Calu3 (cell line): ENCODE results near the gene KRT78. TPM values are rescaled to one million over a fixed set of nuclear protein-coding genes. Genes with fewer than 3 reads are reported as not detected.

Experiments used
- BruUV-seq: library from RNA; stranded (reverse); fragments of 400-500 nt; replicated peaks from 2 replicates; lab custom pipeline; 2021; lab: Mats Ljungman, UMichigan
- CTCF ChIA-PET: fragments of 300-600 bp; sonication (Branson Sonifier 250); formaldehyde crosslinking; loops from one replicate; lab custom pipeline; 2022; ENCODE audit warnings: antibody characterized with exemption; lab: Charles Lee
- DNase-seq: peaks from one replicate; pipeline ENCODE4 v3.0.0; 2022
- H3K27ac Mint-ChIP-seq: one replicate; pipeline ENCODE4 v1.8.0; 2022; ENCODE audit warnings: mixed read lengths; ENCODE audit not compliant: unreplicated experiment
- H3K27me3 Mint-ChIP-seq: one replicate; pipeline ENCODE4 v1.8.0; 2022; ENCODE audit warnings: mixed read lengths; ENCODE audit not compliant: unreplicated experiment
- H3K36me3 Mint-ChIP-seq: one replicate; pipeline ENCODE4 v1.8.0; 2022; ENCODE audit warnings: mild to moderate bottlenecking, moderate library complexity, mixed read lengths; ENCODE audit not compliant: insufficient read depth, unreplicated experiment
- H3K4me1 Mint-ChIP-seq: one replicate; pipeline ENCODE4 v1.8.0; 2022; ENCODE audit warnings: mild to moderate bottlenecking, low read depth, mixed read lengths; ENCODE audit not compliant: unreplicated experiment
- H3K4me3 Mint-ChIP-seq: one replicate; pipeline ENCODE4 v1.8.0; 2022; ENCODE audit warnings: mild to moderate bottlenecking, low read depth, moderate library complexity, mixed read lengths; ENCODE audit not compliant: unreplicated experiment
- H3K9me3 Mint-ChIP-seq: one replicate; pipeline ENCODE4 v1.8.0; 2022; ENCODE audit warnings: low read depth, mixed read lengths; ENCODE audit not compliant: unreplicated experiment
- CTCF ChIP-seq: fragments of 200-600 bp; IDR thresholded peaks from one replicate; pipeline ENCODE4 v1.8.0; 2022; ENCODE audit warnings: antibody characterized with exemption; ENCODE audit not compliant: unreplicated experiment
- intact Hi-C: fragments of 100-400 bp; cut with micrococcal nuclease; formaldehyde crosslinking; loops from one replicate; pipeline ENCODE4 v1.10.0; 2022; ENCODE audit not compliant: unreplicated experiment
- total RNA-seq: library from RNA; stranded (reverse); gene quantifications from 2 replicates; pipeline ENCODE4 v1.2.3, GENCODE V29; 2022

The KRT78 gene
- total RNA-seq, 1 experiment from 2014 or later, result 0.59 TPM

DNA sequence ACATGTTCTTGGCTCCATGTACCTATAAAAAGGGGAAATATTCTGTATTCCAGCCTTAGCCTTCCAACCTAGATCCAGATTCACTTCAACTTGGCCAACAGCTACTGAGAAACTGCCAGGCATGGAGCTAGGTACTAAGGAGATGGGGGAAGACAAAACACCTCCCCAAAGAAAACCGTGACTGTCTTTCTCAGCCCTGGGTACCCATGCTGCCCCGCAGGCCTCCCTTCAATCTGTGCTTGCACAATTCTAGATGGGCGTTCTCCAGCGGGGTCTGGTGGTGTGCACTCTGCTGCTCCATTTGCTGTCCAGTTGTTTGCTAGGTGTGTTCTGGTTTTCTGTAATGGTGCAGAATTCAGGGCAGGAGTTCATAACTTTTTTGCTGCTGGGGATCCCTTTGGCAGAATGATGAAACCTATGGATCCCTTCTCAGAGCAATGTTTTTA is 34.1 kb downstream of the KRT78 start:
- no peak for TF ChIP-seq CTCF
- BruUV-seq, result no TSS peak
- Mint-ChIP-seq H3K4me3 (no peak overlapping the region), H3K9me3 (no peaks in the 10 kb centered on the region), H3K36me3 (no peaks in the 10 kb centered on the region), H3K27ac (no peak overlapping the region), H3K27me3 (peaks cover 46% of the 10 kb centered on the region), H3K4me1 (peaks cover 8% of the 10 kb centered on the region)
- DNase-seq, result no peak
- CTCF ChIA-PET, result no interaction called here
- intact Hi-C loops, result no loop called here

- no peak for DNase-seq
- Mint-ChIP-seq H3K27me3 (peaks cover 46% of the 10 kb centered on the region), H3K9me3 (no peaks in the 10 kb centered on the region), H3K36me3 (no peaks in the 10 kb centered on the region), H3K27ac (no peak within 1 kb of the TSS), H3K4me3 (no peak within 1 kb of the TSS), H3K4me1 (peaks cover 8% of the 10 kb centered on the region)
- intact Hi-C loops, result no loop called here
- TF ChIP-seq CTCF, result no peak
- CTCF ChIA-PET, result no interaction called here
- BruUV-seq, result no TSS peak
Observed at GRCh38 chr12:52813885-52814709, 34.7 kb downstream of the KRT78 start, which contains the start of gene KRT4. KRT4 (minus strand) TSS chr12:52814116; CDS start chr12:52814058, 58 bp downstream.

- Mint-ChIP-seq H3K27me3 (peaks cover 47% of the 10 kb centered on the region), H3K36me3 (no peaks in the 10 kb centered on the region), H3K9me3 (no peaks in the 10 kb centered on the region), H3K4me1 (peaks cover 8% of the 10 kb centered on the region), H3K27ac (no peak overlapping the region), H3K4me3 (no peak overlapping the region)
- no peak for TF ChIP-seq CTCF
- no TSS peak for BruUV-seq
- no peak for DNase-seq
- intact Hi-C loops, result no loop called here
- CTCF ChIA-PET, result no interaction called here
Observed at GRCh38 chr12:52813203-52813819, 35.5 kb downstream of the KRT78 start.

GRCh38 chr12:52812749-52813148 is 36.0 kb downstream of the KRT78 start:
- peaks cover 47% of the 10 kb centered on the region for H3K27me3 Mint-ChIP-seq
- no peak overlapping the region for H3K4me3 Mint-ChIP-seq
- H3K4me1 Mint-ChIP-seq, result peaks cover 8% of the 10 kb centered on the region
- intact Hi-C loops, result no loop called here
- H3K27ac Mint-ChIP-seq, result no peak overlapping the region
- CTCF ChIA-PET, result no interaction called here
- no peaks in the 10 kb centered on the region for H3K9me3 Mint-ChIP-seq
- TF ChIP-seq CTCF, result no peak
- DNase-seq, result no peak
- H3K36me3 Mint-ChIP-seq, result no peaks in the 10 kb centered on the region
- no TSS peak for BruUV-seq
